HepG2 (cell line): ENCODE measurements around the gene TTC23L. TPM values are rescaled to one million over a fixed set of nuclear protein-coding genes. Genes with fewer than 3 reads are reported as not detected.

ENCODE experiments used
- CC2D1A ChIP-seq: sonication (generic); formaldehyde crosslinking; IDR thresholded peaks from 2 replicates; pipeline ENCODE4 v1.8.1; 2023; ENCODE audit warnings: mild to moderate bottlenecking, missing genetic modification reagents
- CHD4 ChIP-seq: fragments of 200-600 bp; sonication (generic); IDR thresholded peaks from 2 replicates; pipeline ENCODE4 v1.7.0; 2017; ENCODE audit warnings: mild to moderate bottlenecking, low read length, borderline replicate concordance
- EHMT2 ChIP-seq: fragments of 200-600 bp; sonication (generic); IDR thresholded peaks from 2 replicates; pipeline ENCODE4 v1.7.0; 2017; ENCODE audit warnings: antibody characterized with exemption, low read depth, low read length, borderline replicate concordance
- GTF2F1 ChIP-seq: fragments of 150-350 bp; IDR thresholded peaks from 2 replicates; pipeline ENCODE4 v1.6.1; 2014; ENCODE audit warnings: low read length
- HMG20A ChIP-seq: IDR thresholded peaks from 2 replicates; pipeline ENCODE4 v1.6.1; 2016; ENCODE audit warnings: borderline replicate concordance
- IKZF5 ChIP-seq: IDR thresholded peaks from 2 replicates; pipeline ENCODE4 v1.6.1; 2018; ENCODE audit warnings: missing genetic modification reagents, mild to moderate bottlenecking, missing compliant biosample characterization
- KLF16 ChIP-seq, 2 experiments: sonication (generic) in 1 of 2; formaldehyde crosslinking in 1 of 2; IDR thresholded peaks; 2 replicates each; pipeline versions ENCODE4 v1.6.1 to v1.8.0; 2016 to 2023; ENCODE audit warnings: missing genetic modification reagents in 2 of 2, missing compliant biosample characterization in 1 of 2
- PBX2 ChIP-seq: IDR thresholded peaks from 2 replicates; pipeline ENCODE4 v1.6.1; 2016; ENCODE audit warnings: control low read depth
- ZBTB43 ChIP-seq: sonication (generic); formaldehyde crosslinking; conservative IDR thresholded peaks from 2 replicates; pipeline ENCODE4 v1.4.0; 2020; ENCODE audit warnings: missing genetic modification reagents
- ZFP90 ChIP-seq: sonication (generic); formaldehyde crosslinking; IDR thresholded peaks from 2 replicates; pipeline ENCODE4 v1.8.0; 2022; ENCODE audit warnings: missing genetic modification reagents, mild to moderate bottlenecking, inconsistent platforms, borderline replicate concordance
- ZFY ChIP-seq: sonication (generic); formaldehyde crosslinking; IDR thresholded peaks from 2 replicates; pipeline ENCODE4 v1.4.0; 2020; ENCODE audit warnings: missing genetic modification reagents
- ZIK1 ChIP-seq: sonication (generic); formaldehyde crosslinking; IDR thresholded peaks from 2 replicates; pipeline ENCODE4 v1.5.0; 2020; ENCODE audit warnings: mild to moderate bottlenecking, low read depth, missing genetic modification reagents, borderline replicate concordance
- ZMYM4 ChIP-seq: sonication (generic); formaldehyde crosslinking; IDR thresholded peaks from 2 replicates; pipeline ENCODE4 v1.8.1; 2023; ENCODE audit warnings: mild to moderate bottlenecking, missing genetic modification reagents
- ZNF224 ChIP-seq: sonication (generic); formaldehyde crosslinking; IDR thresholded peaks from 2 replicates; pipeline ENCODE4 v1.5.0; 2020; ENCODE audit warnings: mild to moderate bottlenecking, missing genetic modification reagents
- ZNF234 ChIP-seq: sonication (generic); formaldehyde crosslinking; conservative IDR thresholded peaks from 2 replicates; pipeline ENCODE4 v1.5.1; 2020; ENCODE audit warnings: mild to moderate bottlenecking, missing genetic modification reagents
- ZNF251 ChIP-seq: sonication (generic); formaldehyde crosslinking; IDR thresholded peaks from 2 replicates; pipeline ENCODE4 v1.9.0; 2021; ENCODE audit warnings: mild to moderate bottlenecking, missing genetic modification reagents
- ZNF256 ChIP-seq: sonication (generic); formaldehyde crosslinking; conservative IDR thresholded peaks from 2 replicates; pipeline ENCODE4 v1.4.0; 2020; ENCODE audit warnings: missing genetic modification reagents
- ZNF414 ChIP-seq: sonication (generic); formaldehyde crosslinking; IDR thresholded peaks from 2 replicates; pipeline ENCODE4 v1.5.0; 2020; ENCODE audit warnings: missing genetic modification reagents
- ZNF552 ChIP-seq: sonication (generic); formaldehyde crosslinking; IDR thresholded peaks from 2 replicates; pipeline ENCODE4 v1.9.0; 2022; ENCODE audit warnings: missing genetic modification reagents, mild to moderate bottlenecking, borderline replicate concordance
- ZSCAN25 ChIP-seq: sonication (generic); formaldehyde crosslinking; IDR thresholded peaks from 2 replicates; pipeline ENCODE4 v1.8.0; 2022; ENCODE audit warnings: mild to moderate bottlenecking, missing genetic modification reagents
- polyA plus RNA-seq, 8 experiments: library from polyadenylated mRNA; depleted of rRNA in 3 of 8; stranded (reverse) in 7 of 8; unstranded in 1 of 8; fragments of >200 nt; fragmentation: Illumina TruSeq in 4 of 8; extraction: Trizol in 4 of 8; gene quantifications; 2 replicates each; pipeline versions ENCODE4 v1.2.1 to v1.2.3, GENCODE V29; 2011 to 2016; ENCODE audit warnings: low read depth in 4 of 8, missing spikeins in 1 of 8, mixed read lengths in 1 of 8; ENCODE audit not compliant: insufficient read depth in 1 of 8
- total RNA-seq, 5 experiments: library from RNA; depleted of rRNA; stranded (reverse); fragments of >200 nt; fragmentation: Illumina TruSeq; extraction: Trizol; gene quantifications; 2 replicates each; pipeline ENCODE4 v1.2.3, GENCODE V29; 2016; ENCODE audit warnings: low read depth in 1 of 5

TTC23L gene
- total and polyA plus RNA-seq, 2 of the 13 experiments (the other 11 are each of a cell fraction or from before 2014, with no cell fraction given) = 0.37 to 1.4 TPM

GRCh38 chr5:34838785-34839714 is at the start of gene TTC23L (continued):
- TF ChIP-seq ZNF414 (CRISPR knock-in tag) (peak; percentile 63; the same call in 1 of the 2 replicates), ZNF256 (CRISPR knock-in tag) (peak; percentile 83; the same call in 1 of the 2 replicates), ZBTB43 (CRISPR knock-in tag) (peak; percentile 39; the same call in 1 of the 2 replicates), EHMT2 (peak; percentile 46; the same call in 1 of the 2 replicates), ZFY (peak; percentile 69), ZNF552 (CRISPR knock-in tag) (no peak; the same call in 1 of the 2 replicates), ZNF251 (CRISPR knock-in tag) (no peak), CHD4 (no peak), PBX2 (CRISPR knock-in tag) (no peak), CC2D1A (CRISPR knock-in tag) (no peak), ZIK1 (CRISPR knock-in tag) (peak; percentile 84; the same call in 1 of the 2 replicates), ZMYM4 (peak; percentile 96), ZFP90 (peak; percentile 96), ZSCAN25 (CRISPR knock-in tag) (peak; percentile 68; the same call in 1 of the 2 replicates), KLF16 (CRISPR knock-in tag; IDR thresholded peaks at IDR 0.05) (peak; percentile 57 to 78; a peak in 2 of 4 replicates), ZNF224 (CRISPR knock-in tag) (0 out of 2 replicates have a peak, but pooled peaks have one; percentile 85), ZNF234 (CRISPR knock-in tag) (no peak), HMG20A (CRISPR knock-in tag) (peak; percentile 20; the same call in 1 of the 2 replicates), IKZF5 (CRISPR knock-in tag) (peak; percentile 73; the same call in 1 of the 2 replicates), GTF2F1 (no peak)
